ENCODE measurements around the gene DCUN1D3.

Gene DCUN1D3

GRCh38 chr16:20851601-20852000 is 48.6 kb downstream of the DCUN1D3 start:
- H3K27ac ChIP-seq = peak overlapping the region; percentile 75 to 76
- no peaks in the 10 kb centered on the region for H3K27me3 ChIP-seq
- no peak for TF ChIP-seq CTCF (IDR thresholded peaks at IDR 0.05)
- intact Hi-C loops (cut with DNase I; ENCODE audit: low total_unique reads) = loop anchor here (2.0 kb wide), 1 partner anchor 231 kb away; no protein-coding TSS in a partner anchor
- peak; percentile 90 to 93 for DNase-seq
- H3K4me3 ChIP-seq = no peak overlapping the region
- peaks cover 6 to 59% (median 42%) of the 10 kb centered on the region in 4 donors for H3K4me1 ChIP-seq
- no peaks in the 10 kb centered on the region for H3K9me3 ChIP-seq
- H3K36me3 ChIP-seq = peaks cover 4 to 7% (median 7%) of the 10 kb centered on the region in 3 donors

- no peak for DNase-seq
- Histone ChIP-seq H3K4me1 (peaks cover 3 to 53% (median 42%) of the 10 kb centered on the region in 4 donors), H3K9me3 (no peaks in the 10 kb centered on the region), H3K27me3 (no peaks in the 10 kb centered on the region), H3K4me3 (no peak overlapping the region), H3K27ac (peak overlapping the region; percentile 75 to 76), H3K36me3 (peaks cover 4 to 7% (median 7%) of the 10 kb centered on the region in 3 donors)
- intact Hi-C loops (cut with DNase I; ENCODE audit: low total_unique reads) = loop anchor here (2.0 kb wide), 1 partner anchor 232 kb away; no protein-coding TSS in a partner anchor
- TF ChIP-seq CTCF (IDR thresholded peaks at IDR 0.05) = no peak
Observed at GRCh38 chr16:20850981-20851380, 49.2 kb downstream of the DCUN1D3 start.

- no peaks in the 10 kb centered on the region for H3K27me3 ChIP-seq
- DNase-seq = peak; percentile 82
- peak overlapping the region; percentile 75 to 76 for H3K27ac ChIP-seq
- peak; percentile 96 to 97 for TF ChIP-seq CTCF (IDR thresholded peaks at IDR 0.05)
- no peak overlapping the region for H3K4me3 ChIP-seq
- intact Hi-C loops (cut with DNase I; ENCODE audit: low total_unique reads) = loop anchor here (2.0 kb wide), 1 partner anchor 233 kb away; no protein-coding TSS in a partner anchor
- no peaks in the 10 kb centered on the region for H3K9me3 ChIP-seq
- no peaks in the 10 kb centered on the region for H3K36me3 ChIP-seq
- H3K4me1 ChIP-seq = peaks cover 3 to 50% (median 42%) of the 10 kb centered on the region in 4 donors
Observed at GRCh38 chr16:20849589-20850390, 50.4 kb downstream of the DCUN1D3 start.

GRCh38 chr16:20847550-20847949 is 52.6 kb downstream of the DCUN1D3 start:
- Histone ChIP-seq H3K9me3 (no peaks in the 10 kb centered on the region), H3K36me3 (no peaks in the 10 kb centered on the region), H3K4me1 (peaks cover 3 to 30% (median 27%) of the 10 kb centered on the region in 4 donors), H3K27ac (no peak overlapping the region), H3K4me3 (no peak overlapping the region), H3K27me3 (no peaks in the 10 kb centered on the region)
- DNase-seq = no peak
- intact Hi-C loops (cut with DNase I; ENCODE audit: low total_unique reads) = no loop called here
- TF ChIP-seq CTCF (IDR thresholded peaks at IDR 0.05) = no peak

- Histone ChIP-seq H3K36me3 (no peaks in the 10 kb centered on the region), H3K27ac (no peak overlapping the region), H3K4me1 (peaks cover 3 to 20% (median 19%) of the 10 kb centered on the region in 4 donors), H3K9me3 (no peaks in the 10 kb centered on the region), H3K4me3 (no peak overlapping the region), H3K27me3 (no peaks in the 10 kb centered on the region)
- no peak for DNase-seq
- intact Hi-C loops (cut with DNase I; ENCODE audit: low total_unique reads) = no loop called here
- TF ChIP-seq CTCF (IDR thresholded peaks at IDR 0.05) = no peak
Observed at GRCh38 chr16:20846551-20846950, 53.6 kb downstream of the DCUN1D3 start.

Data from tibial artery (tissue), 4 donors.